COLO668 (cell line): ENCODE results near the gene LCE1C.

Experiments
- DNase-seq: peaks from one replicate; lab custom pipeline; 2025; ENCODE audit not compliant: unreplicated experiment; lab: John Stamatoyannopoulos, UW

LCE1C gene

GRCh38 chr1:152760551-152761190 lies 45.8 kb downstream of the LCE1C start:
- no peak for DNase-seq

- no peak for DNase-seq
These were observed 46.8 kb downstream of the LCE1C start for GRCh38 chr1:152759453-152760173.

- DNase-seq = no peak
These were observed 47.8 kb downstream of the LCE1C start for GRCh38 chr1:152758636-152759035.

GRCh38 chr1:152757747-152758146 lies 48.7 kb downstream of the LCE1C start, which contains the start of gene KPRP:
TSS of gene KPRP (plus strand) at chr1:152758025. CDS start at chr1:152759589, 1,564 bp downstream.
- DNase-seq = no peak

GRCh38 chr1:152756872-152757271 lies 49.6 kb downstream of the LCE1C start:
- DNase-seq = no peak
